GM08714 (cell line): ENCODE measurements around the gene E2F4.

ENCODE experiments used
- H3K4me3 ChIP-seq: fragments of 200-500 bp; sonication (Bioruptor generic); 2 replicates; pipeline ENCODE4 v1.5.1; 2014; ENCODE audit warnings: mild to moderate bottlenecking, low read length, inconsistent platforms
- ZNF274 ChIP-seq: IDR thresholded peaks from 2 replicates; pipeline ENCODE4 v1.6.1; 2012; ENCODE audit warnings: mild to moderate bottlenecking, low read depth, low read length

Gene E2F4

GRCh38 chr16:67165121-67166078 is 26.6 kb upstream of the E2F4 start:
- no peak for TF ChIP-seq ZNF274
- no peak overlapping the region for H3K4me3 ChIP-seq

DNA sequence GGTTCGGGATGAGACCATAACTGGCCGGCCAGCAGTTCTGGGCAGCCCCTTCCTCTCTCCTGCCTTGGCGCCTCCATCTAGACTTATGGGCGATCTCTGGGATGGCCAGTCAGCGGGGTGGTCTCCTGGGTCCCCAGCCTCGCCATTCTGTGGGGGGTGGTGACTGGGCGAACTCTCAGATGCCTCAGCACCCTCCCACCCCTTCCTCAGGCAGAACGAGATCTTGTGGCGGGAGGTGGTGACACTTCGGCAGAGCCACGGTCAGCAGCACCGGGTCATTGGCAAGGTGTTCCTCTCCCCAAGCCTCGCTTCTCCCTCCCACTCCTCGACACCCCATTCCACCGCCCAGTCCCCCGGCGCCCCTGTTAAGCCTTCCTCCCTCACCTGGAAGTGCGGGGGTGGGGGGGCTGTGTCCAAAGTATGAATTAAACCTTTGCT is 25.8 kb upstream of the E2F4 start:
- TF ChIP-seq ZNF274, result no peak
- no peak overlapping the region for H3K4me3 ChIP-seq

- no peak overlapping the region for H3K4me3 ChIP-seq
- TF ChIP-seq ZNF274, result no peak
These were observed 25.3 kb upstream of the E2F4 start for GRCh38 chr16:67166598-67167168.

GRCh38 chr16:67167588-67167987 is 24.4 kb upstream of the E2F4 start:
- no peak for TF ChIP-seq ZNF274
- no peak overlapping the region for H3K4me3 ChIP-seq

- H3K4me3 ChIP-seq, result no peak overlapping the region
- no peak for TF ChIP-seq ZNF274
These were observed 22.9 kb upstream of the E2F4 start for GRCh38 chr16:67169011-67169451.

- H3K4me3 ChIP-seq, result peak overlapping the region; percentile 15; the same call in 1 of the 2 replicates
- no peak for TF ChIP-seq ZNF274
These were observed 22.2 kb upstream of the E2F4 start for GRCh38 chr16:67169642-67170167.

GRCh38 chr16:67170168-67170948 is 21.6 kb upstream of the E2F4 start, which contains the start of gene NOL3:
TSS of gene NOL3 (plus strand) at chr16:67170538.
- no peak for TF ChIP-seq ZNF274
- peak within 1 kb of the TSS; percentile 18; the same call in 1 of the 2 replicates for H3K4me3 ChIP-seq

- peak overlapping the region; percentile 18; the same call in 1 of the 2 replicates for H3K4me3 ChIP-seq
- no peak for TF ChIP-seq ZNF274
These were observed 20.9 kb upstream of the E2F4 start for GRCh38 chr16:67170949-67171649.

- TF ChIP-seq ZNF274, result no peak
- peak overlapping the region; percentile 46; the same call in 1 of the 2 replicates for H3K4me3 ChIP-seq
These were observed 18.6 kb upstream of the E2F4 start for GRCh38 chr16:67173323-67173722.

- TF ChIP-seq ZNF274, result no peak
- peak overlapping the region; percentile 46; the same call in 1 of the 2 replicates for H3K4me3 ChIP-seq
These were observed 17.9 kb upstream of the E2F4 start for GRCh38 chr16:67173808-67174705.

DNA sequence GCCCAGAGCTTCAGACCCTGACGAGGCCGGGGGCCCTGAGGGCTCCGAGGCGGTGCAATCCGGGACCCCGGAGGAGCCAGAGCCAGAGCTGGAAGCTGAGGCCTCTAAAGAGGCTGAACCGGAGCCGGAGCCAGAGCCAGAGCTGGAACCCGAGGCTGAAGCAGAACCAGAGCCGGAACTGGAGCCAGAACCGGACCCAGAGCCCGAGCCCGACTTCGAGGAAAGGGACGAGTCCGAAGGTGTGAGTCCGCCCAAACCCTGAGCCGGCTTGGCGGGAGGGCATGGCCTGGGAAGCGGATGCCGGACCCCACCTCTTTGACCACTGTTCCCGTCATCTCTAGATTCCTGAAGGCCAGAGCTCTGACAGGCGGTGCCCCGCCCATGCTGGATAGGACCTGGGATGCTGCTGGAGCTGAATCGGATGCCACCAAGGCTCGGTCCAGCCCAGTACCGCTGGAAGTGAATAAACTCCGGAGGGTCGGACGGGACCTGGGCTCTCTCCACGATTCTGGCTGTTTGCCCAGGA is 17.2 kb upstream of the E2F4 start:
- TF ChIP-seq ZNF274, result no peak
- no peak overlapping the region; the same call in 1 of the 2 replicates for H3K4me3 ChIP-seq

DNA sequence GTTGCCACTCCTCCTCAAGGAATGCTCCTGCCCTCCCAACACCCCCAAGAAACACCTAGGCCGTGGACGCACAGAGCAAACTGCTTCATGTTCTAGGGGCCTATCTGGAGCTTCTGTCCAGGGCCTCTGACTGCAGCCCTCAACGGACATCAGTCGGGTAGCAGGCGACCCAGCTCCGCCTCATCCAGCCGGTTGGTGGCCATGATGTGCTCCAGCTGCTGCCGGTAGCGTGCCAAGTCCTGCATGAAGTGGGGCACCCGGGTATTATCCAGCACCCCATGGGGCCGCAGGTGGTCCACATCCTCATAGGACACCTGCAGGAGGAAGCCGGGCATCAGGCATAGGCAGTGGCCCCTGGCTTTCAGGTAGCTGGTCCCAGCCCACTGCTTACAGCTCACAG is 15.3 kb upstream of the E2F4 start:
- H3K4me3 ChIP-seq, result no peak overlapping the region
- no peak for TF ChIP-seq ZNF274
